GM18868 (cell line): ENCODE measurements around the gene ARV1.

Experiments used
- ATAC-seq: cut with Tn5 transposase; IDR thresholded peaks from one replicate; pipeline ENCODE4 v1.9.1; 2021; ENCODE audit warnings: mild to moderate bottlenecking, moderate library complexity; ENCODE audit not compliant: unreplicated experiment

ARV1 gene

GRCh38 chr1:230978491-230979388 lies at the start of gene ARV1, which contains the start of gene TTC13:
Gene ARV1 (plus strand): TSS chr1:230979094. CDS start chr1:230979106, 12 bp downstream.
Gene TTC13 (minus strand): TSS chr1:230978861. CDS start chr1:230978830, 31 bp downstream.
- ATAC-seq: peak; percentile 91

- ATAC-seq: no peak
These were observed 47.9 kb upstream of the ARV1 start for GRCh38 chr1:230930986-230931385.

GRCh38 chr1:230935852-230936251 lies 43.0 kb upstream of the ARV1 start:
- no peak for ATAC-seq

- no peak for ATAC-seq
These were observed 42.4 kb upstream of the ARV1 start for GRCh38 chr1:230936475-230936874.

GRCh38 chr1:230937371-230937770 lies 41.5 kb upstream of the ARV1 start:
- ATAC-seq: no peak

GRCh38 chr1:230938924-230939368 lies 39.9 kb upstream of the ARV1 start:
- no peak for ATAC-seq

- ATAC-seq: no peak
These were observed 38.9 kb upstream of the ARV1 start for GRCh38 chr1:230939806-230940489.

GRCh38 chr1:230940848-230941247 lies 38.0 kb upstream of the ARV1 start:
- ATAC-seq: no peak

- no peak for ATAC-seq
These were observed 35.8 kb upstream of the ARV1 start for GRCh38 chr1:230943048-230943593.

- no peak for ATAC-seq
These were observed 30.6 kb upstream of the ARV1 start for GRCh38 chr1:230948301-230948700.

GRCh38 chr1:230948903-230949302 lies 30.0 kb upstream of the ARV1 start:
- no peak for ATAC-seq

GRCh38 chr1:230950404-230950803 lies 28.5 kb upstream of the ARV1 start:
- no peak for ATAC-seq

- ATAC-seq: peak; percentile 90
These were observed 21.3 kb upstream of the ARV1 start for GRCh38 chr1:230957580-230957989.

- ATAC-seq: no peak
These were observed 20.5 kb upstream of the ARV1 start for GRCh38 chr1:230958370-230958769.

GRCh38 chr1:230964896-230965295 lies 14.0 kb upstream of the ARV1 start:
- ATAC-seq: no peak

- no peak for ATAC-seq
These were observed 13.4 kb upstream of the ARV1 start for GRCh38 chr1:230965535-230965934.

GRCh38 chr1:230966358-230966873 lies 12.5 kb upstream of the ARV1 start:
- ATAC-seq: no peak

- ATAC-seq: no peak
These were observed 8.5 kb upstream of the ARV1 start for GRCh38 chr1:230970432-230970831.

GRCh38 chr1:230971771-230972170 lies 7.1 kb upstream of the ARV1 start:
- no peak for ATAC-seq

- ATAC-seq: peak; percentile 88
These were observed 6.0 kb upstream of the ARV1 start for GRCh38 chr1:230972855-230973271.

GRCh38 chr1:230975636-230976035 lies 3.3 kb upstream of the ARV1 start:
- ATAC-seq: no peak
